HEK293 (cell line): ENCODE data around the gene GLIS1.

Source experiments
- CTCF ChIA-PET: fragments of 350-600 bp; formaldehyde crosslinking; extraction: SDS; loops from one replicate; lab custom pipeline; 2021; ENCODE audit warnings: antibody characterized with exemption; lab: Yijun Ruan, JAX
- POLR2A ChIA-PET: fragments of 300-600 bp; formaldehyde crosslinking; extraction: SDS; loops from one replicate; lab custom pipeline; 2020; ENCODE audit warnings: antibody characterized with exemption, inconsistent platforms; lab: Yijun Ruan, JAX
- H3K27ac ChIP-seq: fragments of 200-500 bp; sonication (Bioruptor generic); 2 replicates; pipeline ENCODE4 v1.5.1; 2014; ENCODE audit warnings: low read depth, low read length, control low read depth, inconsistent platforms; ENCODE audit errors: extremely low read depth
- H3K36me3 ChIP-seq, 2 experiments: fragments of 200-500 bp in 1 of 2; sonication (Bioruptor generic) in 1 of 2; 1 replicate in 1 of 2; 2 replicates in 1 of 2; pipeline ENCODE4 v1.5.1; 2014 to 2017; ENCODE audit warnings: inconsistent platforms in 2 of 2, low read length in 2 of 2; ENCODE audit not compliant: control insufficient read depth in 2 of 2, insufficient read depth in 1 of 2
- H3K4me1 ChIP-seq: fragments of 200-500 bp; sonication (Bioruptor generic); 2 replicates; pipeline ENCODE4 v1.5.1; 2014; ENCODE audit warnings: mild to moderate bottlenecking, low read length, inconsistent platforms; ENCODE audit not compliant: control insufficient read depth, insufficient read depth
- H3K4me3 ChIP-seq: 2 replicates; pipeline ENCODE4 v1.5.1; 2011; ENCODE audit warnings: low read depth, mild to moderate bottlenecking, control low read depth, low read length, moderate library complexity
- H3K9me3 ChIP-seq: fragments of 200-500 bp; sonication (Bioruptor generic); 2 replicates; pipeline ENCODE4 v1.5.1; 2014; ENCODE audit warnings: low read depth, low read length, inconsistent platforms; ENCODE audit not compliant: control insufficient read depth, insufficient read depth
- ATF2 ChIP-seq: fragments of 450-650 bp; formaldehyde crosslinking; IDR thresholded peaks from 2 replicates; pipeline ENCODE4 v1.5.1; 2016; ENCODE audit warnings: missing biosample characterization, missing genetic modification characterization, low read depth
- CTCF ChIP-seq: fragments of 450-650 bp; formaldehyde crosslinking; IDR thresholded peaks from 2 replicates; pipeline ENCODE4 v1.5.1; 2016; ENCODE audit warnings: missing biosample characterization, missing genetic modification characterization
- GLIS2 ChIP-seq: fragments of 450-650 bp; formaldehyde crosslinking; IDR thresholded peaks from 2 replicates; pipeline ENCODE4 v1.5.1; 2016; ENCODE audit warnings: missing biosample characterization, missing genetic modification characterization
- HOXC10 ChIP-seq: sonication (generic); formaldehyde crosslinking; IDR thresholded peaks from 2 replicates; pipeline ENCODE4 v1.8.1; 2023; ENCODE audit warnings: mild to moderate bottlenecking, missing genetic modification reagents
- KLF7 ChIP-seq: fragments of 450-650 bp; formaldehyde crosslinking; IDR thresholded peaks from 2 replicates; pipeline ENCODE4 v1.5.1; 2016; ENCODE audit warnings: missing biosample characterization, missing genetic modification characterization, borderline replicate concordance
- PRDM10 ChIP-seq: fragments of 450-650 bp; formaldehyde crosslinking; IDR thresholded peaks from 2 replicates; pipeline ENCODE4 v1.5.1; 2016; ENCODE audit warnings: missing biosample characterization, missing genetic modification characterization
- SP2 ChIP-seq: fragments of 450-650 bp; formaldehyde crosslinking; IDR thresholded peaks from 2 replicates; pipeline ENCODE4 v1.5.1; 2016; ENCODE audit warnings: missing biosample characterization, missing genetic modification characterization
- ZBTB20 ChIP-seq: fragments of 450-650 bp; formaldehyde crosslinking; IDR thresholded peaks from 2 replicates; pipeline ENCODE4 v1.5.1; 2016; ENCODE audit warnings: missing biosample characterization, missing genetic modification characterization
- ZEB2 ChIP-seq: fragments of 450-650 bp; formaldehyde crosslinking; IDR thresholded peaks from 2 replicates; pipeline ENCODE4 v1.5.1; 2016; ENCODE audit warnings: missing biosample characterization, missing genetic modification characterization
- ZNF114 ChIP-seq: fragments of 450-650 bp; formaldehyde crosslinking; IDR thresholded peaks from 2 replicates; pipeline ENCODE4 v1.5.0; 2017; ENCODE audit warnings: missing biosample characterization, missing genetic modification characterization
- ZNF175 ChIP-seq: fragments of 450-650 bp; formaldehyde crosslinking; IDR thresholded peaks from 2 replicates; pipeline ENCODE4 v1.5.1; 2016; ENCODE audit warnings: missing biosample characterization, missing genetic modification characterization
- ZNF266 ChIP-seq: fragments of 450-650 bp; formaldehyde crosslinking; IDR thresholded peaks from 2 replicates; pipeline ENCODE4 v1.5.1; 2016; ENCODE audit warnings: missing biosample characterization, missing genetic modification characterization, low read depth
- ZNF501 ChIP-seq: fragments of 450-650 bp; formaldehyde crosslinking; IDR thresholded peaks from 2 replicates; pipeline ENCODE4 v1.5.1; 2016; ENCODE audit warnings: missing biosample characterization, missing genetic modification characterization
- ZNF529 ChIP-seq: fragments of 450-650 bp; formaldehyde crosslinking; IDR thresholded peaks from 2 replicates; pipeline ENCODE4 v1.5.1; 2017; ENCODE audit warnings: missing genetic modification characterization, missing biosample characterization; ENCODE audit not compliant: insufficient replicate concordance
- ZNF623 ChIP-seq: fragments of 450-650 bp; formaldehyde crosslinking; IDR thresholded peaks from 2 replicates; pipeline ENCODE4 v1.5.1; 2016; ENCODE audit warnings: missing biosample characterization, missing genetic modification characterization
- ZNF654 ChIP-seq: fragments of 450-650 bp; formaldehyde crosslinking; IDR thresholded peaks from 2 replicates; pipeline ENCODE4 v1.5.1; 2016; ENCODE audit warnings: low read depth, missing biosample characterization, missing genetic modification characterization
- ZNF658 ChIP-seq: fragments of 450-650 bp; formaldehyde crosslinking; IDR thresholded peaks from 2 replicates; pipeline ENCODE4; 2016; ENCODE audit warnings: missing biosample characterization, missing genetic modification characterization
- ZNF660 ChIP-seq: fragments of 450-650 bp; IDR thresholded peaks from 2 replicates; pipeline ENCODE4 v1.5.1; 2018; ENCODE audit warnings: missing biosample characterization, mild to moderate bottlenecking, missing genetic modification characterization
- ZNF701 ChIP-seq: fragments of 450-650 bp; formaldehyde crosslinking; IDR thresholded peaks from 2 replicates; pipeline ENCODE4 v1.5.1; 2016; ENCODE audit warnings: missing biosample characterization, missing genetic modification characterization
- ZSCAN30 ChIP-seq: fragments of 450-650 bp; IDR thresholded peaks from 2 replicates; pipeline ENCODE4 v1.5.1; 2018; ENCODE audit warnings: missing biosample characterization, mild to moderate bottlenecking, missing genetic modification characterization, moderate library complexity
- TF ChIP-seq, protein P1 (sequence below): fragments of 450-650 bp; formaldehyde crosslinking; IDR thresholded peaks from 2 replicates; pipeline ENCODE4 v1.5.1; 2016; ENCODE audit warnings: missing biosample characterization, missing genetic modification characterization
- TF ChIP-seq, protein P2 (sequence below): fragments of 450-650 bp; formaldehyde crosslinking; IDR thresholded peaks from 2 replicates; pipeline ENCODE4 v1.5.1; 2016; ENCODE audit warnings: missing biosample characterization, missing genetic modification characterization

GLIS1 gene

DNA sequence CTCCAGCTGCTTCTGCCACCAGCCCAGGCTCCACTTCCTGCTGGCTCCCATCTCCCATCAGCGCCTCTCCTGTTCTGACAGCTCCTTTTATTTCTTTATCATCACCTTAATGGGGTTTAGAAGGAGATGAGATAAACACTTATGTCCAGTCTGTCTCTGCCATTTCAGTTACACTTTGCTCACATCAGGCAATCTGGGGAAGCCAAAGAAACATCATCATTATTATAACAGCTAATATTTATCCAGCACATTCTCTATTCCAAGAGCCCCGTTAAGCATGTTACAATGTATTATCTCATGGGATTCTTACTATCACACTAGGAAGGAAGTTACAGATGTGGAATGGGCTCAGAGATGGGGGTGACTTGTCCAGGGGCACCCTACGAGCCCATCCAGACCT is 248.6 kb downstream of the GLIS1 start (continued):
- TF ChIP-seq PRDM10: no peak
- TF ChIP-seq KLF7 (tag by site-specific recombination): no peak

GRCh38 chr1:53486395-53487026 is 252.5 kb downstream of the GLIS1 start:
- TF ChIP-seq ZNF658 (tag by site-specific recombination) (no peak), ZNF266 (tag by site-specific recombination) (no peak)
- H3K9me3 ChIP-seq: no peaks in the 10 kb centered on the region
- H3K27ac ChIP-seq: no peak overlapping the region
- no peak overlapping the region for H3K4me3 ChIP-seq
- ChIA-PET CTCF (interaction anchor here (0.7 to 7.8 kb wide), 27 partner anchors 11 to 1323 kb away, joined by 3 to 79 read pairs (median 4); partner anchors contain the start of gene NDC1), POLR2A (no interaction called here)
- no peaks in the 10 kb centered on the region for H3K4me1 ChIP-seq
- no peaks in the 10 kb centered on the region for H3K36me3 ChIP-seq

- Histone ChIP-seq H3K27ac (no peak overlapping the region), H3K9me3 (no peaks in the 10 kb centered on the region), H3K36me3 (no peaks in the 10 kb centered on the region), H3K4me3 (no peak overlapping the region), H3K4me1 (no peaks in the 10 kb centered on the region)
- ChIA-PET POLR2A (interaction anchor here (0.6 kb wide), 1 partner anchor 324 kb away, joined by 3 read pairs; no protein-coding TSS in a partner anchor), CTCF (interaction anchor here (0.6 to 7.8 kb wide), 40 partner anchors 10 to 1819 kb away, joined by 3 to 79 read pairs (median 4); partner anchors contain the start of gene NDC1)
- no peak for TF ChIP-seq ZNF529 (tag by site-specific recombination)
- TF ChIP-seq ZEB2 (tag by site-specific recombination): 0 out of 2 replicates have a peak, but pooled peaks have one; percentile 27
- peak; percentile 85 for TF ChIP-seq CTCF
- TF ChIP-seq ZNF501 (tag by site-specific recombination): no peak
- TF ChIP-seq ATF2 (tag by site-specific recombination): no peak
- peak; percentile 93 for TF ChIP-seq ZNF654
- no peak for TF ChIP-seq HOXC10
- peak; percentile 60; the same call in 1 of the 2 replicates for TF ChIP-seq ZNF660 (tag by site-specific recombination)
- TF ChIP-seq ZNF175 (tag by site-specific recombination): no peak
- 0 out of 2 replicates have a peak, but pooled peaks have one; percentile 19 for TF ChIP-seq ZBTB20 (tag by site-specific recombination)
- no peak for TF ChIP-seq ZNF114 (tag by site-specific recombination)
- TF ChIP-seq, protein P1, sequence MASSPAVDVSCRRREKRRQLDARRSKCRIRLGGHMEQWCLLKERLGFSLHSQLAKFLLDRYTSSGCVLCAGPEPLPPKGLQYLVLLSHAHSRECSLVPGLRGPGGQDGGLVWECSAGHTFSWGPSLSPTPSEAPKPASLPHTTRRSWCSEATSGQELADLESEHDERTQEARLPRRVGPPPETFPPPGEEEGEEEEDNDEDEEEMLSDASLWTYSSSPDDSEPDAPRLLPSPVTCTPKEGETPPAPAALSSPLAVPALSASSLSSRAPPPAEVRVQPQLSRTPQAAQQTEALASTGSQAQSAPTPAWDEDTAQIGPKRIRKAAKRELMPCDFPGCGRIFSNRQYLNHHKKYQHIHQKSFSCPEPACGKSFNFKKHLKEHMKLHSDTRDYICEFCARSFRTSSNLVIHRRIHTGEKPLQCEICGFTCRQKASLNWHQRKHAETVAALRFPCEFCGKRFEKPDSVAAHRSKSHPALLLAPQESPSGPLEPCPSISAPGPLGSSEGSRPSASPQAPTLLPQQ: 0 out of 2 replicates have a peak, but pooled peaks have one; percentile 41
- TF ChIP-seq ZSCAN30 (tag by site-specific recombination): peak; percentile 48; the same call in 1 of the 2 replicates
- peak; percentile 44; the same call in 1 of the 2 replicates for TF ChIP-seq GLIS2 (tag by site-specific recombination)
- TF ChIP-seq, protein P2, sequence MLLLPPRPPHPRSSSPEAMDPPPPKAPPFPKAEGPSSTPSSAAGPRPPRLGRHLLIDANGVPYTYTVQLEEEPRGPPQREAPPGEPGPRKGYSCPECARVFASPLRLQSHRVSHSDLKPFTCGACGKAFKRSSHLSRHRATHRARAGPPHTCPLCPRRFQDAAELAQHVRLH (tag by site-specific recombination): no peak
- TF ChIP-seq ZNF623 (tag by site-specific recombination): no peak
- TF ChIP-seq ZNF701 (tag by site-specific recombination): no peak
- TF ChIP-seq ZNF266 (tag by site-specific recombination): no peak
- TF ChIP-seq SP2 (tag by site-specific recombination): no peak
Observed at GRCh38 chr1:53485478-53486394, 253.2 kb downstream of the GLIS1 start.
